HepG2 (cell line): ENCODE data around the gene GJC2. TPM values are rescaled to one million over a fixed set of nuclear protein-coding genes. Genes with fewer than 3 reads are reported as not detected.

Experiments
- GATAD1 ChIP-seq: IDR thresholded peaks from 2 replicates; pipeline ENCODE4 v1.6.1; 2016; ENCODE audit warnings: missing genetic modification reagents, missing compliant biosample characterization
- HINFP ChIP-seq: sonication (generic); formaldehyde crosslinking; IDR thresholded peaks from 2 replicates; pipeline ENCODE4 v1.4.0; 2020; ENCODE audit warnings: low read depth, mild to moderate bottlenecking, missing genetic modification reagents
- IRF9 ChIP-seq: sonication (generic); formaldehyde crosslinking; IDR thresholded peaks from 2 replicates; pipeline ENCODE4 v1.8.0; 2022; ENCODE audit warnings: missing genetic modification reagents, mild to moderate bottlenecking, borderline replicate concordance
- KIAA2018 ChIP-seq: sonication (generic); formaldehyde crosslinking; IDR thresholded peaks from 2 replicates; pipeline ENCODE4 v1.5.0; 2020; ENCODE audit warnings: mild to moderate bottlenecking, missing genetic modification reagents, borderline replicate concordance
- MAF1 ChIP-seq: sonication (generic); formaldehyde crosslinking; IDR thresholded peaks from 2 replicates; pipeline ENCODE4 v1.5.0; 2020; ENCODE audit warnings: missing genetic modification reagents, borderline replicate concordance
- MYPOP ChIP-seq: sonication (generic); formaldehyde crosslinking; IDR thresholded peaks from 2 replicates; pipeline ENCODE4 v1.8.1; 2023; ENCODE audit warnings: mild to moderate bottlenecking, moderate library complexity, missing genetic modification reagents
- NRL ChIP-seq: sonication (generic); formaldehyde crosslinking; IDR thresholded peaks from 2 replicates; pipeline ENCODE4 v1.5.0; 2020; ENCODE audit warnings: missing genetic modification reagents, mild to moderate bottlenecking, moderate library complexity, borderline replicate concordance
- SATB2 ChIP-seq: sonication (generic); formaldehyde crosslinking; IDR thresholded peaks from 2 replicates; pipeline ENCODE4 v1.5.0; 2020; ENCODE audit warnings: missing genetic modification reagents
- SNAPC5 ChIP-seq: sonication (generic); formaldehyde crosslinking; IDR thresholded peaks from 2 replicates; pipeline ENCODE4 v1.8.1; 2023; ENCODE audit warnings: mild to moderate bottlenecking, missing genetic modification reagents, borderline replicate concordance
- TFE3 ChIP-seq: IDR thresholded peaks from 2 replicates; pipeline ENCODE4 v1.6.1; 2016
- ZNF431 ChIP-seq: sonication (generic); formaldehyde crosslinking; IDR thresholded peaks from 2 replicates; pipeline ENCODE4 v1.9.0; 2022; ENCODE audit warnings: missing genetic modification reagents, low read depth, mild to moderate bottlenecking, borderline replicate concordance
- ZNF773 ChIP-seq: sonication (generic); formaldehyde crosslinking; IDR thresholded peaks from 2 replicates; pipeline ENCODE4 v1.4.0; 2020; ENCODE audit warnings: missing genetic modification reagents, borderline replicate concordance
- polyA plus RNA-seq, 8 experiments: library from polyadenylated mRNA; depleted of rRNA in 3 of 8; stranded (reverse) in 7 of 8; unstranded in 1 of 8; fragments of >200 nt; fragmentation: Illumina TruSeq in 4 of 8; extraction: Trizol in 4 of 8; gene quantifications; 2 replicates each; pipeline versions ENCODE4 v1.2.1 to v1.2.3, GENCODE V29; 2011 to 2016; ENCODE audit warnings: low read depth in 4 of 8, missing spikeins in 1 of 8, mixed read lengths in 1 of 8; ENCODE audit not compliant: insufficient read depth in 1 of 8
- total RNA-seq, 5 experiments: library from RNA; depleted of rRNA; stranded (reverse); fragments of >200 nt; fragmentation: Illumina TruSeq; extraction: Trizol; gene quantifications; 2 replicates each; pipeline ENCODE4 v1.2.3, GENCODE V29; 2016; ENCODE audit warnings: low read depth in 1 of 5

Gene GJC2
- total and polyA plus RNA-seq, 2 of the 13 experiments (the other 11 are each of a cell fraction or from before 2014, with no cell fraction given): 1.6 to 3.8 TPM

- no peak for TF ChIP-seq KIAA2018
- no peak for TF ChIP-seq SNAPC5 (CRISPR knock-in tag)
- TF ChIP-seq ZNF773 (CRISPR knock-in tag): peak; percentile 53; the same call in 1 of the 2 replicates
- TF ChIP-seq HINFP (CRISPR knock-in tag): no peak
- peak; percentile 97 for TF ChIP-seq MYPOP (CRISPR knock-in tag)
- no peak for TF ChIP-seq TFE3
- no peak for TF ChIP-seq SATB2 (CRISPR knock-in tag)
- TF ChIP-seq NRL (CRISPR knock-in tag): no peak; the same call in 1 of the 2 replicates
- TF ChIP-seq ZNF431: no peak
- TF ChIP-seq IRF9 (CRISPR knock-in tag): no peak
- 0 out of 2 replicates have a peak, but pooled peaks have one; percentile 78 for TF ChIP-seq MAF1 (CRISPR knock-in tag)
- TF ChIP-seq GATAD1 (CRISPR knock-in tag): peak; percentile 89
Measured at GRCh38 chr1:228139931-228140723, 9.6 kb upstream of the GJC2 start, which contains the start of gene GUK1 (continued).
